Measurements from ENCODE around the gene OR10AD1.
A peak's percentile ranks its signal among the peaks of the same experiment; 100 is the strongest.

Gene OR10AD1

DNA sequence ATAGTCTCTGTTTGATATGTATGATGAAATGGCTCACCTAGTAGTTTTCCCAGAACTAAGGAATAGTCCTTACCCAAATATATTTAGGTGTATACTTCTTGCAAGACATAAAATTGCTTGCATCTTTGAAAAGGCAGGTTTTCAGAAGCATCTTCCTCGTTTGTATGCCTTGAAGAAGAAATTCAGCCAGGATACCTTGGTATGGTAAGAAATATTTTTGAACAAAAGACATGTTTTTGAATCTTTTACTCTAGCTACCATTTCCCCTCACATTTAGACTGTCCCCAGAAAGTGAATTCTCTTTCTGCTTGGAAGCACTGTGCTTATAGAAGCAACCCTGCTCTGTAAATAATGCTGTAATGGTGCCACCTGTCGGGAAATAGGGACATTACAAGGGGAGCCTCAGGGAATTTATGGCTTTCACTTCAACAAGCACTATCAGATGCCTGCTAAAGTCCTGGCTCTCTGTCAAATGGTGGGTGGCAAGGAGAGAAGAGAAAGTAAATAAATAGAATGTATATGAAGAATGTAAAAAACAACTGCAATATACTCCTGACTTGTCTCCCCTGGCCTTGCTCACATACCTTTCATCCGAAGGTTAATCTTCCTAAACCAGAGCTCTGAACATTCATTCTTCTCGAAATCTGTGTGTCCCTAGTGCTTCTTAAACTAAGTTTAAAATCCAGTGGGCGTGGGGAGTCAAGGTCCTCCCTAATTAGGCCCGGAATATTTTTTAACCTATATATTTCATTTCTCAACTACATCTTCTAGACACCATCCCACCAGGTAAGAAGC is 13.6 kb downstream of the OR10AD1 start:
- DNase-seq = peak; percentile 55

DNA sequence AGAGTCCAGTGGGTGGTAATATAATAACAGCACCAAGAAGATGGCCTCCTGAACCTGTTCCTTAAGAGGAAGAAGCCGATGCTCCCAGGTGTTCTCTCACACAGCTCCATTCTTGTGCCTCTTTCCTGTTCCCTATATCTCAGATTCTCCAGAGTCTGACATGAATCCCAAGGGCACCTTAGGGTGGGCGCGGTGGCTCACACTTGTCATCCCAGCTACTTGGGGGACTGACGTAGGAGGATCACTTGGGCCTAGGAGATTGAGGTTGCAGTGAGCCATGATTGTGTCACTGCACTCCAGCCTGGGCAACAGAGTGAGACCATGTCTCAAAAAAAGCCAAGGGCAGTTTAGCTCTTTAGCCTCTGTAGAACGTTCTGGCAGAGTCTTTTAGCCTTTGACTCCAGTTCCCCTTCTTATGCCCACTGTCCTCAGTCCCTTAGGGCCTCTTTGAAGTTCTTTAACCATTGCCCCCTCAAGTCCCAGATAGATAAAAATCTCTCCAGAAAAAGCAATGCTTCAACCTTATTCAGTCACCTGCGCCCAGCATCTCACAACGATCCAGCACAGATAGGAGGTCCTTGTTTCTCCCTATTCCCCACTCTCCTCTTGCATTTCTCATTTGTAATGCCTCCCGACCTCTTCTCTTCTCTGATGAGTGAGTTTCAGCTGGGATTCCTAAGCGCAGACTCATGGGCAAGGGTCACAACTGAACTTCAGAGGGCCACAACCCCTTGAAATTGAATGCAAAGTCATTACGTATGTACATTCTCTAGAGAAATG is 15.0 kb downstream of the OR10AD1 start:
- no peak for DNase-seq

DNA sequence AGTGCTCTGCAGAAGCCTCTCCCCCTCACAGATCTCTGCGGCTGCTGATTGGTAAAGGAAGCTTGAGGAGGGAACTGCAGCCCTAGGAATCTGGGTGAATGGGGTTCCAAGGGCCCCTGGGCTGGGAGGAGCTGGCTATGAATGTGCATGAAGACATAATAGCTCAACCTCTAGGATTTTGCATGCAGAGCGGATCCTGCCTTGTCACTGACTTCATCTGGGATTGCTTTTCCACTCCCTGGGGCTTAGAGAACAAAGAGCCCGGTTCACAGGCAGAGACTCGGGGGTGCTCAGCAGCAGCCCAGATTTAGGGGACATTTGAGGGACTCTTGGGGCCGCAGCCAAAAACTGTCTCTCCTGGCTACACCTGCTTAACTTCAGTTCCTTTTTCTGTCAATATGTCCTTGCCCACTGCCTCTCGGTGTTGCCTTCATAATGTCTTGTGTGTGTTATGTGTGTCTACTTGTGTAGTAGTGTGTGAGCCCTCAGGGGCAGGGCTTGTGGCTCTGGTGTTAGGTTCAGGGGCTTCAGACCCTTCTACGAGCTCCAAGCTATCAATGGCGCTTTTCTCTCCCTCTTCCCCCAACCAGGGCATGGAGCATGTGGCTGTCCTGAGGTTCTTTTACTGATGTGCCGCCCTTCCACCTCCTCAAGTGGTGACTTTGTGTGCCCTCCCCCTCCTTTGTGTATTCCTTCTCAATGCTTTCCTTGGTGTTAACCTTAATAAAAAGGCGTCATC is 17.7 kb downstream of the OR10AD1 start:
- DNase-seq = no peak

DNA sequence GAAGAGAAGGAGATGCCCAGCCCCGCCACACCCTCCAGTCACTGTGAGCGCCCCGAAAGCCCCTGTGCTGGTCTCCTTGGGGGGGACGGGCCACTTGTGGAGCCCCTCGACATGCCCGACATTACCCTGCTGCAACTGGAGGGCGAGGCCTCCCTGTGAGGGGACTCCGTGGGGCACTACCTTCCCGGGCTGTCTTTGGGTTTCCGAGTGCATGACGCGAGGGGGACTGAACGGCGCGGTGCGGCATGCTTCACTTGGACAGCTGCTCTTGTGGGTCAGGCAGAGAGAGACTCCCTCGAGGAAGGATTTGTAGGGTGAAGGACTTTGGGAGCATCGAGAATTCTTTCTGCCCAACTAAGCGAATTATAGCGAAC is 18.6 kb downstream of the OR10AD1 start:
- no peak for DNase-seq

DNA sequence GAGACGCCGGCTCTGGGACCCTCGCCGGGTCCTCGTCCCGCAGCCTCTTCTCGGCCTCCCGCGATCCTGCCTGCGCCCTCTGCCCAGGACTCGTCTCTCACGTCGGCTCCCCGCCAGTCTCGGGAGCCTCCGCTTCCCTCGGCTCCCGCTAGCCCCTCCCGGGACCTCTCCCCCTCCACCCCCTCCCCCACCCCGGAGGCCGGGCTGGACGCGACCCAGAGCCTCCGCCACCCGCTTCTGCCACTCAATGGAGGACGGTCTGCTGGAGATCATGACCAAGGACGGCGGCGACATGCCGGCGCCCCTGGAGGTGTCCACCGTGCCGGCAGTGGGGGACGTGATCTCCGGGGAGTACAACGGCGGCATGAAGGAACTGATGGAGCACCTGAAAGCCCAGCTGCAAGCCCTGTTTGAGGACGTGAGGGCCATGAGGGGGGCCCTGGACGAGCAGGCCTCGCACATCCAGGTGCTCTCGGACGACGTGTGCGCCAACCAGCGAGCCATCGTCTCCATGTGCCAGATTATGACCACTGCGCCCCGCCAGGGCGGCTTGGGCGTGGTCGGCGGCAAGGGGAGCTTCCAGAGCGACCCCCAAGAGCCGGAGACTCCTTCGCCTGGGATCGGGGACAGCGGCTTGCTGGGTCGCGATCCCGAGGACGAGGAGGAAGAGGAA is 19.1 kb downstream of the OR10AD1 start:
- peak; percentile 9 for DNase-seq

DNA sequence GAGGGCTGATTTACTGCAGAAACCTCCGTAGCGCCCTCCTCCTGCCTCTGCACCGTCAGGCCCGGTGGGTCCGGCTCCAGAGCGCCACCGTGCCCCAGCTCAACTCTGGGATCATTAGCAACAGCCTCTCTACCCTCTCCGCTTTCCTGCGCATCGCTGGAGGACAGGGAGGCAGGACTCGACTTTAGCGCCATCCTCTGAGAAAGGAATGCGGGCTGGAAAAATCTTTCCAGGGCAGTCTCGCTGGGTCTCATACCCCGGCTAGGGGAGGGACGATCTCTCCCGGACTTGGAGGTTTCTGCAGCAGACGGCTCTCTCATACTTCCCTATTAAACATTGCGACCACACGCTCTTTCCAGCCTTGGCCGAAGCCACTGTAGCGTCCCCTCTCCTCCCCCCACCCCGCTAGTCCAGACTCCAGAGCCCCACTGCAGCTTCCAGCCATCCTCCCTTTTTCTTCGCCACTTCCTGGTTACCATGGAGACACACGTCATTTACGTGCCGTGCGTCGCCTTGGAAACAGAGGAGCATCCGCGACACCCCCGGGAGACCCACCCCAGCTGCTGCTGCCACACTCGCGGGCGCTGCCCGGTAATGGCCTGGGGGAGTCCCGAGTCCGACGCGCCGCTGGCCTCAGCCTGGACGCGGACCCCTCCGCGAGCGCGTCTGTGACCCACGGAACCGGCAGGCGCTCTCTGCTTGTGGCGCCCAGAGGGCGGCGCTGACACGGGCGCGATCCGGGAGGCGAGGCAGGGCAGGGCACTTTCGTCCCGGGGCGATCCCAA is 19.8 kb downstream of the OR10AD1 start, which contains the start of gene CCDC184:
CCDC184 (plus strand) TSS at position 554 of the 785 bp plus-strand sequence. CDS start 479 bp downstream, outside the sequence.
- DNase-seq = peak; percentile 68

DNA sequence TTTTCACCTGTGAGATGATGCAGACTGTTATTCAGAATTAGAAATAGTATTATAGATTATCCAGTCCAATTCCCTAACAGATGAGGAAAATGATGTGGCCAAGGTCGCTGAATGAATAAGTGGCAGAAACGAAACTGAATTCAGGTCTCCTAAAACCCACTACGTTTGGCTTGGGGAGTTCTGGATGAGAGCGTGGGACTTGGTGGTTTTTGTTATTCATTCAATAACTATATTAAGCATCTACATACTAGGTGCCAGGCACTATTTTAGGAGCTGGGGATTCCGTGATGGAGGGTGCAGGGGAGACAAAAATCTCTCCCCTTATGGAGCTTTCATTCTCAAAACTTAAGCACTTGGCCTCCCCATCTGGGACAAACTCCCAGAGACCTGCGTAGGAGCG is 20.5 kb downstream of the OR10AD1 start:
- no peak for DNase-seq

DNA sequence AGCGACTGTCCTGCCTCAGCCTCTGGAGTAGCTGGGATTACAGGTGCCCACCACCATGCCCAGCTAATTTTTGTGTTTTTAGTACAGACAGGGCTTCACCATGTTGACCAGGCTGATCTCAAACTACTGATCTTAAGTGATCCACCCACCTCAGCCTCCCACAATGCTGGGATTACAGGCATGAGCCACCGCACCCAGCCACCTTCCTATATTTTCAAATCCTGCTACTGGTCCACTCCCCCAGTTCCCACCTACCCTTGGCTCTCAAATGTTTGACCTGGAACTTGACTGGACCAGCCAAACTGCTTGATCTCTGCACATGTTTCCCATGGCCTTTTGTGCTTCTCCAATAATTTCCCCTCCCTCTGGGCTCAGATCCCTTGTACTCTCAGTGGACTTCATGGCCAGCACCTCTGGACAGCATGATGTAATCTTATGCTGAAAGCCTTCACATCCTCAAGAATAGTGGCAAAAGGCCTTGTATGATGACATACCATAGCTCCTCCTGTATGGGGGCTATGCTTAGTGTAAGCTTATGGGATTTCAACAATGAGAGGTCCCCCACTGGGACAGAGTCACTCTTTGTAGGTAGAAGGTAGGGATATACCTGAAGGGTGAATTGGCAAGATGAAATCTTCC is 22.1 kb downstream of the OR10AD1 start:
- no peak for DNase-seq

DNA sequence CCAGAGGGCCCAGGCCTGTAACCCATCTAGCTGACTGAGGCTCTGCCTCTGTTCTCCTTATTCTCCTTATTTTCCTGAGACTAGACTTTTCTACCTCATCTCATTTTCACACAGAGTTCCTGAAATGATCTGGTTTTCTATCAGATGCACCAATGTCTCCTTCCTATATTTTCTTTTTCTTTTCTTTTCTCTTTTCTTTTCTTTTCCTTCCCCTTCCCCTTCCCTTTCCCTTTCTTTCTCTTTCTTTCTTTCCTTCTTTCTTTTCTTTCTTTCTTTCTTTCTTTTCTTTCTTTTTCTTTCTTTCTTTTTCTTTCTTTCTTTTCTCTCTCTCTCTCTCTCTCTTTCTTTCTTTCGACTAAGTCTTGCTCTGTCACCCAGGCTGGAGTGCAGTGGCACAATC is 22.7 kb downstream of the OR10AD1 start:
- DNase-seq = no peak

DNA sequence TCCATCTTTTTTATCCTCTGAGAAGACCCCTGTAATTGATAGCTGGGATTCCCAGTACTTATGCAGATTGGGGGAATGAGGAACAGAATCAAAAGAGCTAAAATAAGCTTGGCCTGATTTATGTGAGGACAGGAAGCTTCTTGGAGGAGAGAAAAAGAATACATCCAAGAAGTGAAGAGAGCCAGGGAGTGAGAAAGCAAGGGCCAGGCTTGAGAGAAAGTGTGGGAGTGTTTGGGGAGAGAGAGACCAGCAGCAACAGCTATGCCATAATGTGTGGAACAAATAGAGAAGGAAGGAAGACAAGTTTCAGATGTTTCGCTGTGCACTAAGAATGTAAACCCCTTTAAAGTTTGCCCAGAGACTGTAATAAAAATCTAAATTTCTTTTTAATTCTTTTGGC is 23.6 kb downstream of the OR10AD1 start:
- DNase-seq = no peak

DNA sequence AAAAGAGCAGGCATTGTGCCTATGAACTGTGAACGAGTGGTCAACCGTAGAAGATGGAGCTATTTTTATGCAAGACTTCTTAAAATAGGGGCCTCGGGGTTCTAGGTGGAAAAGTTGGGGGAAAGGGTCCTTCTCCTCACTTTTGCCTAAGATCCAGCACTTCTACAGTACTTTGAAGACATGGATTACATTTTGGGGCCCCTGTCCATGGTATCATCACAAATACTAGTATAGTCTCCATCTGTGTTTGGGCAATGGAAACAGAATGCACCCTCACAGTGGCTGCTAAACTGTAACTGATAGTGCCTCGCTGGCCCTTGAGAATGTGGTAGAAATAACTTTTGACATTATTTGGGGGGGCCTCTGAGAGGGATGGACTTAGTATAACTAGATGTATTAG is 25.1 kb downstream of the OR10AD1 start:
- no peak for DNase-seq

DNA sequence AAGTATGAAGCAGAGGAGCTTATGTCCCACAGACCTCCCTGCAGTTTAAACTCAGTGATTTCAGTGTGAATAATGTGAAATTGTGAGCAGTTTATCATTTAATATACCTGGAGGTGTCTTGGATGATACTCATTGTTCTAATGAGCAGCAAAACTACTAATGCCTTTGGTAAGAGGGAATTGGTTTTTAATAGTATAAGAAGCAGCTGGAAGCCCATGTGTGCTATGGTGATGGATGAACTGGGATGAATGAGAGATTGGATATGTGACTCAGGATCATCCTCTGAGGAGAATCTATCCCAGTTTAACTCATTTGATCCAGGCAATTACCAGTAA is 26.7 kb downstream of the OR10AD1 start:
- no peak for DNase-seq

DNA sequence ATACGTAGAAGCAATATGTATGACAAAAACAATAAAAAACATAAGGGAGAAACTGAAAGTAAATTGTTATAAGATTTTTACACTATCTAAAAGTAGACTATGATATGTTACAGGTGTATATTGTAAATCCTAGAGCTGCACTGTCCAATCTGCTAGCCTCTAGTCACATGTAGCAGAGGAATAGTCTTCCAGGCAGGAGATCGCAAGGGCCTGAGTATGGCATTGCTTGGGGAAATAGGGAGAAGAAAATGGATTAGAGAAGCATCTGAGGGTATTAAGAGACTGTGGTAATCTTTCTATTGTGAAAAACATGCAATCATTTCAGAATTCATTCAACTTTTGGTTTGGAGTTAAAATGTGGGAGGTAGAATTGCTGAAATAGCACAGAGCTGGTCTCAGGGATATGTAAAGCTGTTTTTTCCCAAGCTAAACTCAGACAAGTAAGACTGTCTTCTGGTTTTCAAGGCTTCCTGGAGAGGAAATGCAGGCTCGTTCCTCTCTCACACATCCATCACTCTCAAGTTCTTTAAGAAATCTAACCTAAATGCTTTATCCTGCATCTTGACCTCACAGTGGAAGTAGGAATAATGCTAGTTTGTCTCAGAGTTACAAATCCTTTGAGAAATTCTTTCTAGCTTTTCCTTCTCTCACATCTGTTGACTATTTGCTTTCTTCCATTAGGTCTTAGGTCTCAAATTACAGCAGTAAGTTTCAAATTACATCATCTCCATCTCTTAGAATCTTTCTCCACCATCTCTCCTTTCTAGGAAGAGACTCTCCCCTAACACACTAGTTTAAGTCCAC is 27.3 kb downstream of the OR10AD1 start:
- DNase-seq = no peak

DNA sequence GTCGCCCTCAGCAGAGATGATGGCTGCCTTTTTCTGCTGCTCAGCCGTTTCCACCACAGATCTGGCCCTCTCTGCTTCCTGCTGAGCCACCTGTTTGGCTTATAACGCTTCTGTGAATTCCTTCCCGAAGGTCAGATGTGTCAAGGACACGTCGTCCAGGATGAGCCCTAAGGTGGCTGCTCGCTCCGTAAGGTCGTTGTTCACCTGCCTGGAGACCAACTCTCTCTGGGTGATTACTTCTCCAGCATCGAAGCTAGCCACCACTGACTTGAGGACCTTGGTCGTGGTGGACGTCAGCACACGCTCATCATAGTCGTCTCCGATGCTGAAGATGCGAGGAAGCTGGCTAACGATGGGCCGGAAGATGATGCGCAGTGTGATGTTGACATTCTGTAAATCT is 34.1 kb downstream of the OR10AD1 start:
- DNase-seq = no peak

DNA sequence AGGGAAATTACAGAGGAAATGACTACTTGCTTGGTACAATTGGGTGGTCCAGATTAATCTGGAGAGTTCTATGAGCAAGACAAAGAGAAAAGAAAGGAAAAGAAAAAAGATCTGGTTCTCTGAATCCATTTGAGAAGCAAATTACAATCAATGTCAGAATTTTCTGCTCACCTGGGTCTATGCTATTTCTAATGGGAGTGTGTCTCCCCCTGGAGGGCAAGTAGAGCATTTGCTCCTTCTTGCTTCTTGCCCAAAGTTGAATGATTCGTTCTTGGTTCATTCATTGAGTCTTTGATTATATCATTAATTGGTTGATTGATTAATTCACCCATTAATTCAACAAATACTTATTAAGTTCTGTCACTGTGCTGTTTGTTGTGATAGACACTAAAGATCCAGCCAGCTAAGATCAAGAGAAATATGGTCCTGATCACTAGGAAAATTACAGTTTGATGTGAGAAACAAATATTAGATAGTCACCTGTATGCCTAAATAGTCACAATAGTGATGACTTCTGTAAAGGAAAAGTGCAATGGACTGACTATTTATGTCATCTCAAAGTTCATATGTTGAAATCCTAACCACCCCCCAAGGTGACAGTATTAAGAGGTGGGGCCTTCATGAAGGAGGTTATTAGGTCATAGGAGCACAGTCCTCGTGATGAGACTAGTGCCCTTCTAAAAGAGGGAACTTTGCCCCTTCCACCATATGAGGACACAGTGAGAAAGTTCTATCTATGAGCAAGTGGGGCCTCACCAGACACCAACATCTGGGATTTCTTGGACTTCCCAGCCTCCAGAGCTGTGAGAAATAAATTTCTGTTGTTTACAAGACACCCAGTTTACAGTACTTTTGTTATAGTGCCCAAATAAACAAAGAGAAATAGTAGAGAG is 37.8 kb downstream of the OR10AD1 start:
- DNase-seq = peak; percentile 19

DNA sequence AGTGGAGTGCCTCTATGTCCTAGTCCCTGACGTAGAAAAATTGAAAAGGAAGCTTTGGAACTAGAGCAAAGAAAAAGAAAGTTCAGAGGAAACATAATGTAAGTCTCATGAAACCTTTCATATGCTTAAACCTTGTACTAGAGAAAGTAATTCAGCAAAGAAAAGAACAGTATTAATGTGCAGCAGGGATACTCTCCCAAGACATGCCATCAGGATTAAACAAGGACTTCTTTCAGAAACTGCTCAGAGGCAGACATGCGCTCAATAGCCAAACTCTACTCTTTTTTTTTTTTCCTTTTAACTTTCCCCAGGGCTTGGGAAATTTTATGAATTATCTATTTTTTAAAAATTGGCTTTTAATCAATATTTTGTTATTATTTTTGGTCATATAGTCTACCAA is 38.6 kb downstream of the OR10AD1 start:
- no peak for DNase-seq

DNA sequence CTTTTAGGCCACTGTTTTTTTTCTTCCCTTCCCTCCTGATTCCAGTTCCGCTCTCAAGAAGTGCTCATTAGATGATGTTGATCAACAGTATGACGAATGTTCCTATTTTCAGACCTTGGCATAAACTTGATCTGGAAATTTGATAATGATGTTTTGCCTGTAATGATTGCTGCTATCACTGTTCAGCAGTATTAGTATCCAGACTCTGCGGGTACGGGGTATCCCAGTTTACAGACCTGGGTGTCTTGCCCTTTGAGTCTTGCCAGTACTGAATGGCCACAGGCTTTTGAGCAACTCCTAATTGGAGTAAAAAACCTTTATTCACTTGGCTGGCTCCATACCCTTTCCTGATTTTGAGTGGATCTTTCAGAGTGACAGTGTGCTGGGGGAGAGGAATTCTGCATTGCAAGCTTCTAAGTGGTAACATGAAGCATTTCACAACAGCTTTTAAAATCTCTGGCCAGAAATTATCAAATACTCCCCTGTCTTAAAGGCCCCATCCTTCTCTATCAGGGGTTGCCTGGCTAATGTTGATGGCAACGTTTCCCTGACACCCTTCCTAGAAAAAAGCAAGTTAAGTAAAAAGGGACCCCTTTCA is 39.8 kb downstream of the OR10AD1 start:
- no peak for DNase-seq

DNA sequence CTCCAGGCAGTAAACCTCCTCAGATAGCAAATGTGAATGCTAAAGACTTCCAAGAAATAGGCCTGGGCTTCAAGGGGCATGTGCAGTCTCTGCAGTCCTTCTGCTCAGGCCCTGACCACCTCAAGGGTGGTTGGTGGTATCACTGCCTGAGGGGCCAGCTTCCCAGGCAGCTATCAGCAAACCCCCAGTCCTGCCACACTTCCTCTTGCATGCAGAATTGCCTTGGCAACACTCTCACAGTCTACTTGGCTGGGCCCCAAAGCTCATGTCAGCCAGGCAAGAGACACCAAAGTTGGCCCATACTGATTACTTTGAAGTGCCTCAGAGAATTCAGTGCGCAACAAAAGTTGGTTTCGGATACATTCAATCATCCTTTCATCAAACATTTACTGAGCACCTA is 42.3 kb downstream of the OR10AD1 start:
- no peak for DNase-seq

DNA sequence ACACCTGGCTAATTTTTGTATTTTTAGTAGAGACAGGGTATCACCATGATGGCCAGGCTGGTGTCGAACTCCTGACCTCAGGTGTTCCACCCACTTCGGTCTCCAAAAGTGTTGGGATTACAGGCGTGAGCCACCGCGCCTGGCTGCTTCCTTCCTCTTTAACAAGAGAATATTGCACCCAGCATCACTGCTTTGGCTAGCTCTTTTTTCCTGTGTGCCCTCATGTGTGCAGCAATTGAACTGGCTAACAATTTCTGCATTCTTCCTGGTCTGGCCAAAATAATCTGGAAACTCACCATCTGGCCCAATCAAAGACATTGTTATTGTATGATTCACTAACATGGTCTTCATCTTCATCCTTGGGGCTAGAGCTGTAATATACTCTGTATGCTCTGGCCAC is 43.0 kb downstream of the OR10AD1 start:
- DNase-seq = no peak

Measured in stimulated activated naive CD4-positive, alpha-beta T cell treated with Interleukin-2 at 50 U/mL for 16 hours (primary cell).